ENCODE measurements around the gene ZNF689. TPM values are rescaled to one million over a fixed set of nuclear protein-coding genes. Genes with fewer than 3 reads are reported as not detected.

ZNF689 gene
- total RNA-seq, 1 experiment from 2014 or later = 6.1 TPM

DNA sequence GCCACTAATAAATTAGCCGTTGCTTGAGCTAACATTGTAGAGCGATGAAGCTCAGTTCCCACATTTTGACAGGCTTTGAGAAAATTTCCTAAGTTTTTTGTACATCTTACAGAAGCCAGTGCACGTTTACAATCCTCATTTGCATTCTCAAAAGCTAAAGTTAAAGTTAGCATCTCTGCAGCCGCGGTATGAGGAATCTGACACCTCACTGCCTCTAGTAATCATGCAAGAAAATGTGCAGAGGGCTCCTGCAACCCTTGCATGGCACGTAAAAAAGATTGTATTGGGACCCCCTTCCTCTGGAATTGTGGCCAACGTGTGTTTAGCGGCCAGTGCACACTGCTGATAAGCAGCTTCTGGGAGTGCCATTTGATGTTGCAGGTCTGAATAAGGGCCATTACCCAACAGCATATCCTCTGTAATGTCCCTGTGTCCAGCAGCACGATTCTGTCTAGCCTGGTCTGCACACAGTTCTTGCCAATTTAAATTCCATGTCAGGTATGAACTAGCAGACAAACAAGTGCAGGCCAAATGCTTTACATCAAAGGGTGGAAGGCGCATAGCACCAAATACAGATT is 12.4 kb upstream of the ZNF689 start:
- TF ChIP-seq, protein P1, sequence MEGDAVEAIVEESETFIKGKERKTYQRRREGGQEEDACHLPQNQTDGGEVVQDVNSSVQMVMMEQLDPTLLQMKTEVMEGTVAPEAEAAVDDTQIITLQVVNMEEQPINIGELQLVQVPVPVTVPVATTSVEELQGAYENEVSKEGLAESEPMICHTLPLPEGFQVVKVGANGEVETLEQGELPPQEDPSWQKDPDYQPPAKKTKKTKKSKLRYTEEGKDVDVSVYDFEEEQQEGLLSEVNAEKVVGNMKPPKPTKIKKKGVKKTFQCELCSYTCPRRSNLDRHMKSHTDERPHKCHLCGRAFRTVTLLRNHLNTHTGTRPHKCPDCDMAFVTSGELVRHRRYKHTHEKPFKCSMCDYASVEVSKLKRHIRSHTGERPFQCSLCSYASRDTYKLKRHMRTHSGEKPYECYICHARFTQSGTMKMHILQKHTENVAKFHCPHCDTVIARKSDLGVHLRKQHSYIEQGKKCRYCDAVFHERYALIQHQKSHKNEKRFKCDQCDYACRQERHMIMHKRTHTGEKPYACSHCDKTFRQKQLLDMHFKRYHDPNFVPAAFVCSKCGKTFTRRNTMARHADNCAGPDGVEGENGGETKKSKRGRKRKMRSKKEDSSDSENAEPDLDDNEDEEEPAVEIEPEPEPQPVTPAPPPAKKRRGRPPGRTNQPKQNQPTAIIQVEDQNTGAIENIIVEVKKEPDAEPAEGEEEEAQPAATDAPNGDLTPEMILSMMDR (IDR thresholded peaks at IDR 0.05; ENCODE audit: unreplicated experiment) = no peak
- intact Hi-C loops (cut with micrococcal nuclease) = no loop called here
- H3K4me3 Mint-ChIP-seq (ENCODE audit: unreplicated experiment) = no peak overlapping the region
- ChIA-PET CTCF (interaction anchor here (0.6 to 1.5 kb wide), 2 partner anchors 11 to 15 kb away, joined by 4 to 5 read pairs; no protein-coding TSS in a partner anchor), POLR2A (no interaction called here)
- no peaks in the 10 kb centered on the region for H3K9me3 Mint-ChIP-seq (ENCODE audit: unreplicated experiment)
- H3K27ac Mint-ChIP-seq (ENCODE audit: low read depth, unreplicated experiment) = no peak overlapping the region
- H3K4me1 Mint-ChIP-seq (ENCODE audit: insufficient read depth, unreplicated experiment) = no peaks in the 10 kb centered on the region
- no peak for DNase-seq (ENCODE audit: unreplicated experiment)
- H3K27me3 Mint-ChIP-seq (ENCODE audit: insufficient read depth, unreplicated experiment) = no peaks in the 10 kb centered on the region
- H3K36me3 Mint-ChIP-seq (ENCODE audit: insufficient read depth, unreplicated experiment) = no peaks in the 10 kb centered on the region
- BruUV-seq (replicated peaks) = no TSS peak

DNA sequence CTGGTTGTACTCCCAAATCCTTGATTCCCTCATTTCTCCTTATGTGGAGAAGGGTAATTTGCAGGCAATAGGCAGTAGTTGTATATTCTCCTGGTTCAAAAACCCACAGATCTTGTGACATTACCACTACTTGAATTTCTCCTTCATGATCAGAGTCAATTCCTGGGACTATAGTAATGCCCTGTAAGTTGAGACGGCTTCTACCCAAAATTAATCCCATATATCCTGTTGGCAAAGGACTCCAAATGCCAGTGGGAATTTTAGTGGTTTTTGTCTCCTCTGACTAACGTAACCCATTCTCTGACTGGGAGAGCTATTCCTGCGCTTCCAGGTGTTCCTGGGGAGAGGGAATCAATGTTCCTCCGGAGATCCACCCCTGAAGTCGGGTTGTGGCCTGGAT is 11.6 kb upstream of the ZNF689 start:
- no peaks in the 10 kb centered on the region for H3K4me1 Mint-ChIP-seq (ENCODE audit: insufficient read depth, unreplicated experiment)
- peak; percentile 31 for DNase-seq (ENCODE audit: unreplicated experiment)
- no peak overlapping the region for H3K4me3 Mint-ChIP-seq (ENCODE audit: unreplicated experiment)
- no peak overlapping the region for H3K27ac Mint-ChIP-seq (ENCODE audit: low read depth, unreplicated experiment)
- H3K27me3 Mint-ChIP-seq (ENCODE audit: insufficient read depth, unreplicated experiment) = no peaks in the 10 kb centered on the region
- BruUV-seq (replicated peaks) = no TSS peak
- H3K36me3 Mint-ChIP-seq (ENCODE audit: insufficient read depth, unreplicated experiment) = no peaks in the 10 kb centered on the region
- POLR2A ChIA-PET = interaction anchor here (0.9 kb wide), 1 partner anchor 12 kb away, joined by 4 read pairs; no protein-coding TSS in a partner anchor
- TF ChIP-seq, protein P1 (IDR thresholded peaks at IDR 0.05; ENCODE audit: unreplicated experiment) = no peak
- CTCF ChIA-PET = interaction anchor here (1.5 kb wide), 1 partner anchor 10 kb away, joined by 5 read pairs; no protein-coding TSS in a partner anchor
- intact Hi-C loops (cut with micrococcal nuclease) = no loop called here
- no peaks in the 10 kb centered on the region for H3K9me3 Mint-ChIP-seq (ENCODE audit: unreplicated experiment)

DNA sequence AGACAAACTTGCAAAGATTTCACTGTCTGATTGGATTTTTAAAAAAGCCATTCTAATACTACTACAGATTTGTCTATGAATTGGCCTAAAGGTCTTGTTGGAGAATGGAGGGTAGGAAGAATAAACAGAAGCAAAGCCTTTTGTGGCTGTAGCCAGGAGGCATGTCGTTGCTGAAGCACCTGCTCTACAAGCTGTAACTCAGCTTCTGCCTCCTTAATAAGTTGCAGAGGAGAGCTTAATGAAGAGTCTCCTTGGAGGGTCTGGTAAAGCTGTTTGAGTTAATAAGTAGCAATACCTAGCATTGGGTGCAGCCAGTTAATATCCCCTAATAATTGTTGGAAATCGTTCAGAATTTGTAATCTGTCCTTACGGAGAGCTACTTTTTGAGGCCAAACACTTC is 10.0 kb upstream of the ZNF689 start:
- intact Hi-C loops (cut with micrococcal nuclease) = no loop called here
- no peak overlapping the region for H3K4me3 Mint-ChIP-seq (ENCODE audit: unreplicated experiment)
- H3K36me3 Mint-ChIP-seq (ENCODE audit: insufficient read depth, unreplicated experiment) = no peaks in the 10 kb centered on the region
- no peak for DNase-seq (ENCODE audit: unreplicated experiment)
- no peak overlapping the region for H3K27ac Mint-ChIP-seq (ENCODE audit: low read depth, unreplicated experiment)
- ChIA-PET POLR2A (interaction anchor here (1.4 to 2.7 kb wide), 5 partner anchors 10 to 243 kb away, joined by 3 to 12 read pairs (median 6); partner anchors contain the start of genes ZNF689, ZNF747 and ZNF785), CTCF (interaction anchor here (0.6 to 3.7 kb wide), 4 partner anchors 9 to 190 kb away, joined by 3 to 39 read pairs (median 7); partner anchors contain the start of gene DCTPP1)
- H3K27me3 Mint-ChIP-seq (ENCODE audit: insufficient read depth, unreplicated experiment) = no peaks in the 10 kb centered on the region
- H3K9me3 Mint-ChIP-seq (ENCODE audit: unreplicated experiment) = no peaks in the 10 kb centered on the region
- BruUV-seq (replicated peaks) = no TSS peak
- TF ChIP-seq, protein P1 (IDR thresholded peaks at IDR 0.05; ENCODE audit: unreplicated experiment) = no peak
- H3K4me1 Mint-ChIP-seq (ENCODE audit: insufficient read depth, unreplicated experiment) = no peaks in the 10 kb centered on the region

DNA sequence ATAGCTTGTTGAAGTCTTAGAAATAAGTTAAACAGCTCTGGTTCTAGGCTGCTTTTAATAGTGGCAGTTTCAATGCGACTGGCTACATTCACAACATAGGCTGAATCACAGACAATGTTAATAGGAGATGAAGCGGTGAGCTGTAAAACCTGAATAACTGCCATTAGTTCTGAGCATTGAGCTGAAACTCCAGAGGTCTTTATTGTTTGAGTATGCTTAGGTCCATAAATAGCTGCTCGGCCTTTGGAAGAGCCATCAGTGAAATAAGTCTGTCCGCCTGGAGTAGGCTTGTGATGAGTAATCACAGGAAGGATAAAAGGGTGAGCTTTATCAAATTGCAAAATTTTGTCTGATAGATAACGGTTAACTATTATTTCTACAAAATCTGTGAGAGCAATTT is 9.4 kb upstream of the ZNF689 start:
- H3K9me3 Mint-ChIP-seq (ENCODE audit: unreplicated experiment) = no peaks in the 10 kb centered on the region
- no peak overlapping the region for H3K27ac Mint-ChIP-seq (ENCODE audit: low read depth, unreplicated experiment)
- CTCF ChIA-PET = interaction anchor here (0.8 to 3.7 kb wide), 6 partner anchors 9 to 210 kb away, joined by 3 to 39 read pairs (median 5); partner anchors contain the start of gene DCTPP1
- no peaks in the 10 kb centered on the region for H3K36me3 Mint-ChIP-seq (ENCODE audit: insufficient read depth, unreplicated experiment)
- intact Hi-C loops (cut with micrococcal nuclease) = no loop called here
- H3K4me1 Mint-ChIP-seq (ENCODE audit: insufficient read depth, unreplicated experiment) = no peaks in the 10 kb centered on the region
- POLR2A ChIA-PET = interaction anchor here (0.8 to 2.7 kb wide), 7 partner anchors 9 to 242 kb away, joined by 3 to 12 read pairs (median 4); partner anchors contain the start of genes ZNF689, ZNF747 and ZNF785
- H3K27me3 Mint-ChIP-seq (ENCODE audit: insufficient read depth, unreplicated experiment) = no peaks in the 10 kb centered on the region
- no peak overlapping the region for H3K4me3 Mint-ChIP-seq (ENCODE audit: unreplicated experiment)
- no peak for DNase-seq (ENCODE audit: unreplicated experiment)
- TF ChIP-seq, protein P1 (IDR thresholded peaks at IDR 0.05; ENCODE audit: unreplicated experiment) = no peak
- no TSS peak for BruUV-seq (replicated peaks)

All from MCF 10A (cell line).